GM18870 (cell line): ENCODE measurements around the gene SCEL.

Experiments used
- ATAC-seq: cut with Tn5 transposase; IDR thresholded peaks from one replicate; pipeline ENCODE4 v1.9.1; 2021; ENCODE audit warnings: moderate library complexity; ENCODE audit not compliant: unreplicated experiment

Gene SCEL

DNA sequence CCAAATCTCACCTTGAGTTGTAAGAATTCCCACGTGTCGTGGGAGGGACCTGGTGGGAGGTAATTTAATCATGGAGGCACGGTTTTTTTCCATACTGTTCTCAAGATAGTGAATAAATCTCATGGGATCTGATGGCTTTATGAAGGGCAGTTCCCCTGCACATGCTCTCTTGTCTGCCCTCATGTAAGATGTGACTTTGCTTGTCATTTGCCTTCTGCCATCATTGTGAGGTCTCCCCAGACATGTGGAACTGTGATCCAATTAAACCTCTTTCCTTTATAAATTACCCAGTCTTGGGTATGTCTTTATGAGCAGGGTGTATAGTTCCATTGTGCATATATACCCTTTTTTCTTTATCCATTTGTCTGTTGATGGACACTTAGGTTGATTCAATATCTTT lies 13.1 kb downstream of the SCEL start:
- ATAC-seq, result no peak

DNA sequence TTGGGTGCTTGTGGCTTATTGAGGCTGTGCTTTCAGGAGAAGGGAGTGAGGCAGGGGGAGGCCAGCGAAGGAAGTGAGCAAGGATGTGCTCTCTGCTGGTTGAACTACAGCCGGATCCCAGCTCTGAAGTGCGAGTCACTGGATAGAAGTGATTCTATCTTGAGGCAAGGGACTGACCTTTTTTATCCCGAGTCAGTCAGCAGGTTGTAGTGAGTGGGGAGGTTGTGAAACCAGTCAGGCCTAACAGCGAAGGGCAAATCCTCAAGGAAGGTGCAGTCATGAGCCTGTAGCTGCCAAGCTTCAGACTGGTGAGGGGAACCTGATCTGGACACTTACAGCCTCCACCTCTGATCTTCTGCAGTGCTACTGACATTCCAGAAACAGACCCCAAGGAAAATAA lies 18.6 kb downstream of the SCEL start:
- no peak for ATAC-seq

DNA sequence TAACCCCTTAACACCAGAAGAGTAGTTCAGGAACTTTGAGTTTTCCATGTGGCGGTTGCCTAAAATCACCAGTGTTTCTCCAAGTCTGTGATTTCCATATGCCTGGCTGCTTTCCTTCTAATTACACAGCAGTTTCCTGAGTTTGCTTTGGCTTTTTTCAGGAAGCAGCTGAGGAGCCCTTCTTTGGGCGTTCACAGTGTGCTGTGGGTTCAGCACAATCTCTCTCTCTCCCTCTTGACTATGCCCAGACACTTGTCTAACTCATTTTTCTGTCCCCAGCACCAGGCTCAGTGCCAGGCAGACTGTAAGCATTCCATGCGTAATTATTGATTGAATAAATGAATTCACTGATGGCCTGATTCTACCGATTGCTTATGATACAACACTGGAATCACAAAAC lies 19.7 kb downstream of the SCEL start:
- ATAC-seq, result no peak

DNA sequence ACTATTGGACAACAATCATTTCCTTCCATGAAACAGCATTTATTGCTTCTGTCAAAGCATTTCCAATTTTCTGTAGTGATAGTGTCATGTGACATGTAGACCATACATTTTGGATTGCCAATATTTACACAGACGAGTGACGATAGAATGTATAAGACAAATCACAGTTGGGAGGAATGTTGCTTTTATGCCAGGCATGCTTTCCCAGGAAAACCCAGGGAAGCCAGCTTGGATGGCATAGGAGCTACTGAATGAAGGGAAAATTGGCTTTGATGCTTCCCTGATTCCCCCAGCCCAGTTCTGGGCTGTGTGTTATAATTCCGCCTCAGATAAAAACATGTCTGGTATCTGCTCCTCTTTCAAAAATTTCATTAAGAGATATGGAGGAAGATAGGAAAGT lies 22.5 kb downstream of the SCEL start:
- ATAC-seq, result no peak

DNA sequence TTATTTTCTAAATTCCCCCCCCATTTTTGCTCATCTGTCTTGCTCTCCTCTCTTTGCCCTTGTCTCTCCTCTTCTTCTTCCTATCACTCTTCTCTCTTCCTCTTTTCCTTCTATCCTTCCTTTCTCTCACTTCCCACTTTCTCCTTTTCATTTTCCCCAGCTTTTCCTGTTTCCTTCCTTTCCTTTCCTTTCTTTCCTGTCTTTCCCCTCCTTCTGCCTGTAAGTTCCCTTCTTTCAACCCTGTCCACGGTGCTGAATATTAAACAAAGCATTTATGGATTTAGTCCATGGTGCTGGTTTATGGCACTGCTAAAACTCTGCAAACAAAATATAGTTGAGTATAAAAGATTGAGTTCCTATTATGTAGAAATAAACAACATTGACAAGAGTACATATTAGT lies 27.6 kb downstream of the SCEL start:
- ATAC-seq, result no peak

DNA sequence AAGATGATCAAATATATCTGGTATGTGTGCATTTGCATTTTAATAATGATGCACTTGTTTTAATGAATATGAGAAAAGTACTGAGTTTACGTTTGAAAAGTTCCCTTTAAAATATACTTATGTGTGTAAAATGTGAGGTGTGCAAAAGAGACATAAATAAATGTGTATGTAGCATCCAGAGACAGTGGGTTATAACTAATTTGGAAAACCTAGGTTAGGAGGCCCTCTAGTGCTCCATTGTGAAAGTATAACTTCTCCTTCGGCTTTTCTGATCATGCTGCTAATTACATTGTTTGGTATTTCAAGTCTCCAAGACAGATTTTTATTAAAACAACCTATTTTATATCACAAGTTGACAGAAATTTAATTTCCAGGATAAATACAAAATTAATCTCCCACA lies 30.1 kb downstream of the SCEL start:
- peak; percentile 80 for ATAC-seq

DNA sequence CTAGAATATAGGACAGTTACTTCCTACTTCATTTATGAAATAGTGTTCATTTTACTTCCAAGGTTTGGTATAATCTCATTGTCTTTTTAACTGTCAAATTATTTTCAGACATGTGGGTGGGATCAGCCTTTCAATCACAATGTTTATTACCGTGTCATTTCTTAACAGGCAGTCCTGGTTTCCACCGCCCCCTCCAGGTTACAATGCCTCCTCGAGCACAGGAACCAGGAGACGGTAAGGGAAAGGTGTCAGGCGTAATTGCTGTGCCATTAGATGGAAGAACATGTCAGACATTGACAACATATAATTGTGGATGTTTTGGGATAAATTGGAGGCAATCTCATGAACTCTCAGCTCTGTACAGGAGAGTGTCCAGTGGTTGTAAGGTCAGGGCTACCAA lies 36.5 kb downstream of the SCEL start:
- no peak for ATAC-seq

DNA sequence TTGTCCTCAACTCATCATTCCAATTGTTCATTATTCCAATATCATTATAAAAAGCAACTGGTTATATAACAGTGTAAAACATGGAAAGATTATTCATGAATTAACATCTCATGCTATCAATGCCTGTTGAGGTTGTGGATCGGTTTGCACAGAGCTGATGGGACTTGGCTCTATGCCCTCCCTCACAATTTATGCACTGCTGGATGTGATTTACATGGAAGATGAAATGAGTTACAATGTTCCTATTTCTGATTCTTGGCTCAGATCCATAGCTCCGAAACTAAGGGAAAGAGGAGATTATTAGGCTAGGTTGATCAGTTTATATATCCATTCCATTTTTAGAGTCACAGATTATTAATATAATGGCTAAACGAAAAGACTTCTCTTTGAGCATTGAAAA lies 38.6 kb downstream of the SCEL start:
- no peak for ATAC-seq

DNA sequence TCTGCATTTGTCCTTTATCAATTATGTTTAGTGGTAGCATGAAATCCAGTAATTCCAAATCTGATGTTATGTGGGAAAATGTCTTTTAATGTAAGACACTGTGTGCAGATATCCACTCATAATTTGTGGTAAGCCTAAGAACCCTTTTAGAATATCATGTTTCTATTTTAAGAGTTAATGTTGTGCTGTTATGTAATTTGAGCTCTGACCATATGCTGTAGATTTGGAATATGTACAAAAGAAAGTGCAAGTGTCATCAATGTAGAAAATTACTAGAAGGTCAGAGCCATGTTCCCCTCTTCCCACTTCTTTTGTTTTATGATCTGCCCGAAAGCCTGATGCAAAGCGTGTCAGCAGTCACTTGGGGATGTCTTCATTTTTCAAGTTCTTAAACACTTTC lies 44.5 kb downstream of the SCEL start:
- ATAC-seq, result no peak

DNA sequence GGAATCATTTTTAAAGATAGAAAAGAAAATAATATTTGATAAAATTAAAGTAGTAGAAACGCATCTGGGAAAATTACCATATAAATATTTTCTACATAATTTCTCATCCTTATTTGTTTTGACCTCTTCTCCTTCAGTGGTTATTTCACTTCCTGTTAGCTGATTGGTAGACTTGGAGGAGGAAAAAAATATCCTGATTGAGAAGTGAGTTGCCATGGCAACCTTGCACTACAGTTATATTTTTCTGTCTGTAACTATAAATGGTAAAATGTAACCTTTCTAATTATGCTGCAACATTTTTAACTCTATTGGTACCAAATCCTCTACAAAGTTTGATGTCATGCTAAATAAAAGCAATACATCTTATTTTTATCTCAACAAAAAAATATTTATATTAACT lies 45.2 kb downstream of the SCEL start:
- no peak for ATAC-seq

DNA sequence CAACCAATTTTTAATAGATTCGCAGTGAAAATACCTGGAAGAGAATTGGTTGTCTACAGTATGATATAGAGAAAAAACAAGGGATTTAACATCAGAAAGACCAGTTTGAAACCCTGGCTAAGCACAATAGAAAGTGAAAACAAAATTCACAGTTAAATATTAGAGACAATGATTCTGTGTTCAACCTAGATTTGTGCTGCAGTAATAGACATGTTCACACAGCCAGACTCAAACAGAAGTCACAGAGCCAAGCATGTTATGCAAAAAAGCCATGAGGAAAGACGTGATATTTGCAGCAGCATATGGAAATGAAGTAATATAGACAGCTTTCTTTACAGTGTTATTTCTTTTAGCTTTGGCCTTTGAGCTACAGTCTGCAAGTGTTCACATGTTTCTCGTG lies 48.1 kb downstream of the SCEL start:
- peak; percentile 78 for ATAC-seq

DNA sequence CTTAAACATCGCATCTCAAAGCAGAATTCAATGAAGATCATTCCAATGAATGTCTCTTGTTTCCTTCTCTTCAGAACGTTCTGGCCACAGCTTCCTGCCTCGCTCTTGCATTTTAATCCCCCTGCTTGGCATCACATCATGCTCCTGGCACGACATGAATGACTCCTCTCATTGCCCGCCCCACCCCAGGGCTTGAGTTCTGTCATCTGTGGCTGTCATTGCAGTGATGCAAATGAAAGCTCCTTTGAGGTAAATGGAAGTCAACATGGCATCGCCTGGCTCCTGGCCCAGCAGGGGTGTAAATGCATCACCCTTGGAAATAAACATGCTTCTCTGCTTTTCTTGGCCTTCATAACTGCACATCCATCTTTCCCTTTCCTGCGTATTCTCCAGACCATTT lies 48.6 kb downstream of the SCEL start:
- no peak for ATAC-seq

DNA sequence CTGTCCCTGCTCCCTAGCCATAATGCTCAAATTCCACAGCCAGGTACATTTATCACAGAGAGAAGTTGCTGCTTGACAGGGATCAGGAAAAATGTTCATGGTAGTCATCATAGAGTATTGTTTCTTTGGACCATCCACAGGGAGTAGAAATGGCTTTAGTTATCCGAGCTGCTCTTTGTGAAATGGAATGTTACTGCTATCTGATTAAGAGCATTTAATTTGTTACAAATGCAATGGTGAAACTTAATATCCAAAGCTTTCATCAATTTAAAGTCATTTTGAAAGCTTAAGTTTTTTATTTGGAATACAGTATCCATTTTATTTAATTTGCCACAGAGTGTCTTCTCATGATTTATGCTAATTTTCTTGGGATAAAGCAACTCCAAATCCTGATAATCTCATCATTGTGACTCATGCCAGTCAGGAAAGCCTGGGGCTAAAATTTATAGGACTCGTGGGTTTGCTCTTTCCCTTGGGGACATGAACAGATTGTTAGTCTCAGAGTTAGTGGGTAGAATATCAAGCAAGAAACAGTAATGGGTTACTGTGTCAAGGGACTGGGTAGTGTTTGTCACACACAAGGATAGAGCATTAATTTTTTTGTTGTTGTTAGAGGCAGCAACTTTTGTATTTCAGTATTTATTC lies 59.8 kb downstream of the SCEL start:
- ATAC-seq, result no peak

DNA sequence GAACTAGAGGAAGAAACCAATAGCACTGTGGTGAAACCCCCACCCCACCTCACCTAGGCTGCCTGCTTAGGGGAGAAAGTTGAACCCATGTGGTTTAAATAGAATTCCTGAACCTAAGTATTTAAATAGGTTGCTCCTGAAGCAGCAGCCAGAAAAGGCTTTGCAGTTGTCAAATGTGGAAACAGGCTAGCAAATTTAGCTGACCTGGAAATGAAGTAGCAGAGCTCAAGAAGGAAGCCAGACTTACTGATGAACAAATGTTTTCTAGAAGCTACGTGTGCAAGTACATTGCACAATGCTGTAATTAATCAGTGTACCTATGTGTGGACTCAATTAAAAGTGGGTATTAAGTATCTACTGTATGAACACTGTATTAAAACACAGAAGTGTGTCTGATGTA lies 61.3 kb downstream of the SCEL start:
- no peak for ATAC-seq

DNA sequence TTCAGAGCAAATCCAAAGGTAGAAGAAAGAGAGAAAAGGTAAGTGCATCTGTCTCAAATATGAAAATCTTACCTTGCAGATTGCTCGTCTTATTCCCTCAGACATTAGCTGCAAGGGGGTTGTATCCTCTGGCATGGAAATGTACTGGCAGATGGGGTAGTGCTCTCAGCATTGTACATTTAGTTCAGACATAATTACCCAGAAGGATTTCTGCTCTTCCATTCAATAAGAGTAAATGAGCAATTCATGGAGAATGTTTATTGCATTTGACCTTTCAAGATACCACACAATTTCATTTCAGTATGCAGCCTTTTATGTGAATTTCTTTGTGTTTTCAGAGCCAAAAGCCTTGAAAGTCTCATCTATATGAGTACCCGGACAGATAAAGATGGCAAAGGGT lies 63.8 kb downstream of the SCEL start:
- no peak for ATAC-seq

DNA sequence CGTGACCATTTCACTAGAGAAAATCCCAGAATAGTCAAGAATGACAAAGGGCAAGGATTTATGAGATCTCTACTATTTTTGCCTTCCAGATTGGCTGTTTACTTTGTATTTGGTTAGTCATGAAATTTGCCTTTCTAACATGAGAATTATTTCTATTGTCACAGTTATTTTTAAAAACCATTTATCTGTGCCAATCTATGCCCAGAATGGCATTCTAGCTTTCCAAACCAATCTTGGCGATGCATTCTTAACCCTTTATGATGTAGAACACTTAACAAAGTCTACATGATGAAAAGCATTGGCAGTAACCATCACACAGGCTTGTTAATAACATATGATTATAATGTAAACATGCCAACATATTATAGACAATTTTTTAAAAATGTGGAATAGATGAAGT lies 65.2 kb downstream of the SCEL start:
- no peak for ATAC-seq

DNA sequence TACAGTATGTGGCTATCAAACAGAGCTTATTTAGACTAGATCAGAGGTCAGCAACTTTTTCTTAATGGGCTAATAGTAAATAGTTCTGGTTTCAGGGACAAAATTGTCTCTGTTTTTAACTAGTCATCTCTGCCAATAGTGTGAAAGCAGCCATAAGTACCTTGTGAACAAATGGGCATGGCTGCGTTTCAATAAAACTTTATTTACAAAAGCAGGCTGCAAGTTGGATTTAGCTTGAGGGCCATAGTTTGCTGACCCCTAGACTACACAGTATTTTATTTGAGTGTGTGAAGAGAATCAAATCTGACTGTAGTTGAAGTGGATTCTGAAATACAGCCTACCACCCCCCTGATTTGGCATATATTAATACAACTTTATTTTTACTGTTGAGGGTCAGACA lies 75.6 kb downstream of the SCEL start:
- ATAC-seq, result no peak

DNA sequence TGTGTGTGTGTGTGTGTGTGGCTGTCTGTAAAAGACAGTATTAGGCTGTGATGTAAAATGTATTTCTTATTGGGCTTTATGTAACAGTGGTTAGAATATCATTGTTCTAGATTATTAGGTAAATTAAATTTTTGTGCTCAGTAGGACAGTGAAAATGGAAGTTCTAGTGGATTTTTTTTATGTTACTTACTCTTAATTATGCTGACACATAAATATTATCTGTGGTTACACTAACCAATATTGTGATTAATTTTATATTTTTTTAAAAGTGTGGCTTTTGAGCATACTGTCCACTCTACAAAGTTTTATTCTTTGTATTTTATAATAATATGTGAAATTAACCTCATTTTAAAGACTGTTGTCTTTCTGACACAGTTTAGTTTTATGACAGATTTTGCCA lies 80.5 kb downstream of the SCEL start:
- no peak for ATAC-seq

DNA sequence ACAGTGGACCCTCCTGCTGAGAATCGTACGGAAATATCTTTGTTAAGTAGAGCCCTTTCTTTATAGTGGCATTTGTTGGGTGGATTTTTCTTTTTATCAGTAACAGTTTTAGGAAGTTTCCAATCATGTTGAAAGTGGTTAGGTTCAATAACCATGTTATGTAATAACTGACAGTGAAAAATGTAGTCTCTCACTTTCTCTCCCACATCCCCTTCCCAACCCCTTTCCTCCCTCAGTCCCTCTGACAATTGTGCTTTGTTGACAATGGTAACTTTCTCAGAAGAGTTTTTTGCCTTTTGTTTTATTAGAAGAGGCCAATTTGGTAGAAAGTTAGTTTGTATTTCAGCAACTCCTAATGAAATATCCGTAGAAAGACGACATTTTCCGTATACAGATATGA lies 84.1 kb downstream of the SCEL start:
- no peak for ATAC-seq

DNA sequence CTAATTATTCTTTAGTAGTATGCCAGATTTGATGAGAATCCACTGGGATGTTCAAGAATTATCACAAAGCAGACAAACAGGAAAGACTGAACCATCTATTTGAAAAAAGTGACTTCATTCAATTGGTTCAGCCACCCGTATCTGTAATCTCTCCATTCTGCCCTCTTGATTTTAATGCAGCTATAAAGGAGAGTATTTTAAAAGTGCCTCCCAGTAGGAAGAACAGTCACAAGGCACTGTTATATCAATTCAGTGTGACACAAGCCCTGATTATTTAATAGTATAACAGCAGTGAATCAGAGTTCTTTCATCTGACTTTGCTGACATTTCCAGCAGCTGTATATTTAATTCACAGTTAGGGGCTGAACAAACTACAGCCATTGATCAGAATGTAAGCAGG lies 84.6 kb downstream of the SCEL start:
- no peak for ATAC-seq

DNA sequence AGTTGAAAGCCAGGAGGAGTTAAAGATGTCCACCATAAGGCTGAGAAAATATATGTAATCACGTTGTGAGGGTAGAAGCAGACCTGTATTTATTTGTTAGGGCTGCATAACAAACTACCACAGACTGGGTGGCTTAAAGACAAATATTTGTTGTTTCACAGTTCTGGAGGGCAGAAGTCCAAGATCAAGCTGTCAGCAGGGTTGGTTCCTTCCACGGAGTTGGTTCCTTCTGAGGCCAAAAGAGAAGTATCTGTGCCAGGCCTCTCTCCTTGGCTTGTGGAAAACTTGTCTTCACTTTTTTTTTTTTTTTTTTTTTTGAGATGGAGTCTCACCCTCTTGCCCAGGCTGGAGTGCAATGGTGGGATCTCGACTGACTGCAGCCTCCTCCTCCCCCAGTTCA lies 88.3 kb downstream of the SCEL start:
- no peak for ATAC-seq

DNA sequence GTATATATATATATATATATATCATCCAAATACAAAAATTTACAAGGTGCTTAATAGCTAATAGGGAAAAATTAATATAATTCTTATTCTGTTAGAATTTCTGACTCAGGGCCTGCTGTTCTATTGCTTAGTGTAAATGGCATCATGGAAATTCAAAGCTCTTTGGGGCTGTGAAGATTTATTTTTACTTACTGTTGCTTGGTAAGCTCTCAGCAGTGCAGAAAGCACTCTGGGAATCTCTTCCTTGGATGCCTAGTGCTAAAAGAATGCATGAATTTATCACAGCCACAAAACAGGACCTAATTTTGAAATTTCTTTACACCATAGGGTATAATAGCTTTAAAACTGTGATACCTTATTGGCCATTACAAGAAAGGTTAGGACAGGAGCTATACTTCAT lies 92.7 kb downstream of the SCEL start:
- ATAC-seq, result no peak

DNA sequence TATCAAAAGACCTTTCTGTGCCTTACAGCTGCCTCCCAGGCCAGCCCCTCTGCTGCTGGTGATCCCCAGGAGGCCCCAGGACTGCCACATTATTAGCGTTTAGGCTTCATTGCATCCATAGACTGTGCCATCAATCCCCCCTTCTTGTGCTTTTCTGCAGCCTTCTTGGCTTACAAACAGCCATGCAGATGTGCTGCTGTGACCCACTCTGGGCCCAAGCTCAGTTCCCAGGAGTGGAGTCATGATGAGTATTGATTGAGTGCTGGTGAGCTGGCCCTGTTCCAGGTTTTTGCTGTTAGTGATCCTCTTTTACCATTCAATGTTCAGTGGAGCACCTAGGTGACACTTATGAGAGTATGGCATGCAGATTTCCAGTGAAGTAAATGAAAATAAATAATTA lies 102.1 kb downstream of the SCEL start:
- no peak for ATAC-seq

DNA sequence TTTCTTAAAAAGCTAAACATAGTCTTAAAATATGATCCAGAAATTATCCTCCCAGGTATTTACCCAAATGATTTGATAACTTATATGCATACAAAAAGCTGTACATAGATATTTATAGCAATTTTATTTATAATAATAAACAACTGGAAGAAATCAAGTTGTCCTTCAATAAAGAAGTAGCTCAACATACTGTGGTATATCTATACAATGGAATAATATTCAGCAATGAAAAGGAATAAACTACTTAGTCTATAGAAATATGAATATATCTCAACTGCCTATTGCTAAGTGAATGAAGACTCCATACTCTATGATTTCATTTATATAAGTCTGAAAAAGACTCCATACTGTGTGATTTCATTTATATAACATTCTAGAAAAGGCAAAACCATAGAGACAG lies 114.9 kb downstream of the SCEL start:
- no peak for ATAC-seq
